DOHH2 (cell line): ENCODE results near the gene DAZAP1.

ENCODE experiments used
- H3F3A ChIP-seq: fragments of 200-600 bp; sonication (generic), shearing (Covaris generic); 2 replicates; pipeline ENCODE4 v1.6.0; 2016; ENCODE audit warnings: antibody characterized with exemption, mild to moderate bottlenecking; ENCODE audit not compliant: control insufficient read depth, insufficient read depth
- H3K27ac ChIP-seq: fragments of 200-600 bp; sonication (generic); 2 replicates; pipeline ENCODE4 v1.5.1; 2014; ENCODE audit warnings: low read depth, mild to moderate bottlenecking, low read length, moderate library complexity
- H3K27me3 ChIP-seq: fragments of 200-600 bp; sonication (generic); 2 replicates; pipeline ENCODE4 v1.6.1; 2014; ENCODE audit warnings: mild to moderate bottlenecking, low read length, mixed read lengths; ENCODE audit not compliant: control insufficient read depth
- H3K36me3 ChIP-seq: fragments of 200-600 bp; sonication (generic); 2 replicates; pipeline ENCODE4 v1.6.1; 2014; ENCODE audit warnings: mild to moderate bottlenecking, low read length, moderate library complexity, mixed read lengths; ENCODE audit not compliant: control insufficient read depth
- H3K4me1 ChIP-seq: fragments of 200-600 bp; sonication (generic); 2 replicates; pipeline ENCODE4 v1.6.1; 2014; ENCODE audit warnings: mild to moderate bottlenecking, low read length, mixed read lengths; ENCODE audit not compliant: control insufficient read depth
- H3K4me2 ChIP-seq: fragments of 200-600 bp; sonication (generic); 2 replicates; pipeline ENCODE4 v1.6.0; 2014; ENCODE audit warnings: mild to moderate bottlenecking, low read length, moderate library complexity
- H3K4me3 ChIP-seq: fragments of 200-600 bp; sonication (generic); 2 replicates; pipeline ENCODE4 v1.5.1; 2014; ENCODE audit warnings: mild to moderate bottlenecking, low read length, mixed read lengths
- H3K79me2 ChIP-seq: fragments of 200-600 bp; sonication (generic); 2 replicates; pipeline ENCODE4 v1.6.1; 2014; ENCODE audit warnings: mild to moderate bottlenecking, low read length, mixed read lengths; ENCODE audit not compliant: control insufficient read depth
- H3K9me2 ChIP-seq: fragments of 200-600 bp; sonication (generic); replicated peaks from 2 replicates; pipeline ENCODE4 v1.6.1; 2014; ENCODE audit warnings: mild to moderate bottlenecking, low read length, mixed read lengths; ENCODE audit not compliant: control insufficient read depth
- H3K9me3 ChIP-seq: fragments of 200-600 bp; sonication (generic); 2 replicates; pipeline ENCODE4 v1.6.1; 2014; ENCODE audit warnings: antibody characterized with exemption, low read length, mixed read lengths; ENCODE audit not compliant: control insufficient read depth, insufficient read depth
- H4K20me1 ChIP-seq: fragments of 200-600 bp; sonication (generic); 2 replicates; pipeline ENCODE4 v1.6.0; 2014; ENCODE audit warnings: low read depth, mild to moderate bottlenecking, antibody characterized with exemption, low read length, moderate library complexity; ENCODE audit not compliant: control insufficient read depth, insufficient read depth
- CTCF ChIP-seq: fragments of 200-600 bp; sonication (generic); IDR thresholded peaks from one replicate; pipeline ENCODE4 v1.5.1; 2014; ENCODE audit warnings: antibody characterized with exemption, mild to moderate bottlenecking, low read depth, low read length; ENCODE audit not compliant: poor library complexity, severe bottlenecking
- EZH2phosphoT487 ChIP-seq: fragments of 200-600 bp; sonication (generic); IDR thresholded peaks from 2 replicates; pipeline ENCODE4 v1.6.1; 2017; ENCODE audit warnings: borderline replicate concordance, mild to moderate bottlenecking, antibody characterized with exemption, low read length, moderate library complexity, mixed read lengths

Gene DAZAP1

DNA sequence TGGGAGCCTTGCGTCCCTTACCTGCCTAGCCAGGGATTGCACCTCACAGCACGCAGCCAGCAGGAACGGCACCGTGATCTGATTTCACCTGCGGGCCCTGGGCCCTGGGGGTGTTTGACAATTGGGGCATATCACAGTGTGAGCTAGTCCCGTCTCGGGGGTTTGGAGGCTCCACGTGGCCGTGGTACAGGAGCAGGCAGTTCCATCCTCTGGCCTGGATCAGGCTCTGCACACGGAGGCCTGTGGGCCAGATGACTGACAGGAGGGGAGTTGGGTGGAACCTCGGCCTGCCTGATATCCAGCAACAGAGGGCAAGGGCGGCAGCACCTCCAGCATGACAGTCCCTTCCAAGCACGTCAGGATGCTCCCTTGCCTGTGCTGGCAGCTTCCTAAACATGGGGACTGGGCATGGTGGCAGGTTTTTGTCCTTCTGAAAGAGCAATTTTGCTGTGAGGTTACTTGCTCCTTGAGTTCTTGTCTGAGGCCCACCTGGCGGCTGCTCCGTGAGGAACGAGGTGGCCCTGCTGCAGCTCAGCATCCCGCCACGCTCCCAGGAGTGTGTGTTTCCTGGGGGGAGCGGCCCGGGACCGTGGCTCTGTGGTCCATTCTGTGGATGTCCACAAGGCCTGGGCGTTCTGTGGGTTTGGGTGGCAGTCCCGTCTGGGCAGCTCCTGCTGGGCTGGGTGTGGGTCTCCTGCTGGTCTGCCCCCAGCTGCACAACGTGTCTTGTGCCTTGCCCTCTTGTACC lies 24.5 kb downstream of the DAZAP1 start:
- H3F3A ChIP-seq: peaks cover 6% of the 10 kb centered on the region; the same call in 1 of the 2 replicates
- no peak overlapping the region for H3K4me3 ChIP-seq
- no peaks in the 10 kb centered on the region for H3K27me3 ChIP-seq
- H3K27ac ChIP-seq: no peak overlapping the region
- peaks cover 72% of the 10 kb centered on the region for H3K36me3 ChIP-seq
- H3K79me2 ChIP-seq: peaks cover 9% of the 10 kb centered on the region
- no peaks in the 10 kb centered on the region for H3K9me2 ChIP-seq
- peaks cover 2% of the 10 kb centered on the region; the same call in 1 of the 2 replicates for H3K4me1 ChIP-seq
- TF ChIP-seq EZH2phosphoT487 (no peak), CTCF (no peak)
- H3K4me2 ChIP-seq: no peak overlapping the region
- H4K20me1 ChIP-seq: no peaks in the 10 kb centered on the region
- no peaks in the 10 kb centered on the region for H3K9me3 ChIP-seq

- H3K27ac ChIP-seq: no peak overlapping the region
- H3K4me3 ChIP-seq: no peak overlapping the region
- H3K36me3 ChIP-seq: peaks cover 67% of the 10 kb centered on the region
- H3F3A ChIP-seq: peaks cover 9% of the 10 kb centered on the region
- no peaks in the 10 kb centered on the region for H3K27me3 ChIP-seq
- TF ChIP-seq EZH2phosphoT487: no peak
- TF ChIP-seq CTCF: no peak
- no peaks in the 10 kb centered on the region for H3K9me3 ChIP-seq
- no peak overlapping the region for H3K4me2 ChIP-seq
- H3K4me1 ChIP-seq: peaks cover 7% of the 10 kb centered on the region
- peaks cover 5% of the 10 kb centered on the region; the same call in 1 of the 2 replicates for H3K79me2 ChIP-seq
- H4K20me1 ChIP-seq: no peaks in the 10 kb centered on the region
- H3K9me2 ChIP-seq: no peaks in the 10 kb centered on the region
Measured at GRCh38 chr19:1432507-1432887, 25.1 kb downstream of the DAZAP1 start.

- H3K36me3 ChIP-seq: peaks cover 59% of the 10 kb centered on the region
- no peaks in the 10 kb centered on the region for H3K27me3 ChIP-seq
- peaks cover 2% of the 10 kb centered on the region for H3K79me2 ChIP-seq
- no peak overlapping the region for H3K4me2 ChIP-seq
- peaks cover 12% of the 10 kb centered on the region for H3K4me1 ChIP-seq
- TF ChIP-seq EZH2phosphoT487 (no peak), CTCF (no peak)
- H3K9me3 ChIP-seq: no peaks in the 10 kb centered on the region
- H3K27ac ChIP-seq: no peak overlapping the region
- H3F3A ChIP-seq: peaks cover 14% of the 10 kb centered on the region
- H4K20me1 ChIP-seq: no peaks in the 10 kb centered on the region
- H3K4me3 ChIP-seq: no peak overlapping the region
- H3K9me2 ChIP-seq: no peaks in the 10 kb centered on the region
Measured at GRCh38 chr19:1433119-1434039, 26.0 kb downstream of the DAZAP1 start.
